K562 (cell line): ENCODE measurements around the gene NRXN3. TPM values are rescaled to one million over a fixed set of nuclear protein-coding genes. Genes with fewer than 3 reads are reported as not detected.

Experiments
- ATAC-seq: fragments of 200-7000 bp; cut with Tn5 transposase; 3 replicates; pipeline ENCODE4 v1.9.1; 2020; ENCODE audit warnings: moderate library complexity
- BruUV-seq: library from RNA; stranded (reverse); fragments of 400-500 nt; replicated peaks from 2 replicates; lab custom pipeline; 2021; lab: Mats Ljungman, UMichigan
- CTCF ChIA-PET: fragments of 300-600 bp; formaldehyde crosslinking; extraction: SDS; loops from one replicate; lab custom pipeline; 2021; ENCODE audit warnings: low intra/inter-chr PET ratio; lab: Yijun Ruan, JAX
- POLR2A ChIA-PET: fragments of 300-600, 350-650 bp; sonication (Branson Sonifier 250); formaldehyde crosslinking; extraction: SDS; loops from one replicate; lab custom pipeline; 2021; ENCODE audit warnings: antibody characterized with exemption, inconsistent platforms; lab: Yijun Ruan, JAX
- DNase-seq, 4 experiments: peaks; one replicate each; pipeline versions ENCODE4 v3.0.0 to v3.0.0-alpha.2; 2011 to 2018; ENCODE audit warnings: low spot score in 3 of 4, mixed read lengths in 3 of 4; ENCODE audit errors: extremely low read depth in 1 of 4
- FAIRE-seq: peaks from 2 replicates; lab custom pipeline; 2011; peaks lifted over from hg19 to GRCh38; lab: Jason Lieb, UNC
- H2AFZ ChIP-seq: 2 replicates; pipeline ENCODE4 v1.6.0; 2011; ENCODE audit warnings: low read depth, low read length, control low read depth, inconsistent platforms
- H3K27ac ChIP-seq: fragments of 200-600 bp; 3 replicates; pipeline ENCODE4 v1.8.0; 2011; ENCODE audit warnings: low read depth, mild to moderate bottlenecking, control low read depth, inconsistent platforms, low read length, moderate library complexity, mixed read lengths; ENCODE audit errors: extremely low read depth
- H3K27me3 ChIP-seq, 2 experiments: fragments of 300-600 bp in 1 of 2; 2 replicates in 1 of 2; 3 replicates in 1 of 2; pipeline versions ENCODE4 v1.6.0 to v1.8.0; 2011; ENCODE audit warnings: inconsistent platforms in 2 of 2, low read length in 2 of 2, mild to moderate bottlenecking in 1 of 2, mixed read lengths in 1 of 2, moderate library complexity in 1 of 2; ENCODE audit not compliant: control insufficient read depth in 2 of 2, insufficient read depth in 2 of 2
- H3K36me3 ChIP-seq: fragments of 300-600 bp; 3 replicates; pipeline ENCODE4 v1.8.0; 2011; ENCODE audit warnings: mild to moderate bottlenecking, low read length, inconsistent platforms; ENCODE audit not compliant: control insufficient read depth, insufficient read depth
- H3K4me1 ChIP-seq, 2 experiments: fragments of 200-600 bp in 1 of 2; replicated peaks in 1 of 2; 2 replicates in 1 of 2; 3 replicates in 1 of 2; pipeline versions ENCODE4 v1.5.1 to v1.8.0; 2011; ENCODE audit warnings: inconsistent platforms in 2 of 2, low read length in 2 of 2, mild to moderate bottlenecking in 1 of 2, mixed read lengths in 1 of 2, moderate library complexity in 1 of 2; ENCODE audit not compliant: control insufficient read depth in 2 of 2, insufficient read depth in 2 of 2
- H3K4me2 ChIP-seq: 2 replicates; pipeline ENCODE4 v1.6.1; 2011; ENCODE audit warnings: low read length, control low read depth, inconsistent platforms, mixed read lengths; ENCODE audit not compliant: insufficient read depth
- H3K4me3 ChIP-seq: fragments of 200-600 bp; sonication (generic), shearing (Covaris generic); 2 replicates; pipeline ENCODE4 v1.5.1; 2016; ENCODE audit warnings: control low read depth, inconsistent platforms
- H3K79me2 ChIP-seq: fragments of 200-600 bp; 3 replicates; pipeline ENCODE4 v1.8.0; 2011; ENCODE audit warnings: low read length, inconsistent platforms; ENCODE audit not compliant: control insufficient read depth, insufficient read depth
- H3K9ac ChIP-seq, 2 experiments: 2 replicates each; pipeline versions ENCODE4 v1.6.0 to v1.6.1; 2011; ENCODE audit warnings: low read depth in 2 of 2, low read length in 2 of 2, control low read depth in 1 of 2, inconsistent platforms in 1 of 2, mild to moderate bottlenecking in 1 of 2, mixed read lengths in 1 of 2; ENCODE audit not compliant: insufficient read depth in 1 of 2
- H3K9me1 ChIP-seq: one replicate; pipeline ENCODE4 v1.6.0; 2011; ENCODE audit warnings: inconsistent platforms, mild to moderate bottlenecking, low read length, moderate library complexity; ENCODE audit not compliant: control insufficient read depth, insufficient read depth
- H3K9me3 ChIP-seq: replicated peaks from 2 replicates; pipeline ENCODE4 v1.5.1; 2011; ENCODE audit warnings: low read depth, low read length, inconsistent platforms; ENCODE audit not compliant: control insufficient read depth, insufficient read depth
- H4K20me1 ChIP-seq: replicated peaks from 2 replicates; pipeline ENCODE4 v1.6.1; 2011; ENCODE audit warnings: low read length, inconsistent platforms, mixed read lengths; ENCODE audit not compliant: control insufficient read depth, insufficient read depth
- BHLHE40 ChIP-seq: IDR thresholded peaks from 2 replicates; pipeline ENCODE4 v1.6.1; 2011; ENCODE audit warnings: low read length, improper control_type of control experiment
- ESRRB ChIP-seq: fragments of 250-450 bp; sonication (Bioruptor Pico); IDR thresholded peaks from 2 replicates; pipeline ENCODE4 v1.5.0; 2020; ENCODE audit warnings: mild to moderate bottlenecking, moderate library complexity, borderline replicate concordance
- ETV6 ChIP-seq, 3 experiments: fragments of 150-350 bp in 1 of 3; sonication (generic) in 1 of 3; formaldehyde crosslinking in 1 of 3; IDR thresholded peaks; 2 replicates each; pipeline versions ENCODE4 v1.6.1 to v1.8.0; 2014 to 2022; ENCODE audit warnings: borderline replicate concordance in 2 of 3, low read depth in 2 of 3, antibody characterized with exemption in 1 of 3, low read length in 1 of 3, mild to moderate bottlenecking in 1 of 3, missing genetic modification reagents in 1 of 3
- GTF2B ChIP-seq: IDR thresholded peaks from 2 replicates; pipeline ENCODE4 v1.6.1; 2011; ENCODE audit not compliant: insufficient read length; ENCODE audit errors: extremely low read depth
- GTF2E2 ChIP-seq: fragments of 200-800 bp; sonication (Bioruptor generic); IDR thresholded peaks from 2 replicates; pipeline ENCODE4 v1.6.1; 2016; ENCODE audit warnings: missing genetic modification characterization, missing compliant biosample characterization
- KAT7 ChIP-seq: sonication (generic); formaldehyde crosslinking; IDR thresholded peaks from 2 replicates; pipeline ENCODE4 v1.8.0; 2022; ENCODE audit warnings: missing genetic modification reagents, mild to moderate bottlenecking, borderline replicate concordance
- MTA2 ChIP-seq: fragments of 450-650 bp; IDR thresholded peaks from 2 replicates; pipeline ENCODE4 v1.6.1; 2016; ENCODE audit warnings: low read depth
- NFIX ChIP-seq: fragments of 250-450 bp; sonication (Bioruptor Pico); IDR thresholded peaks from 2 replicates; pipeline ENCODE4 v1.4.0; 2020; ENCODE audit warnings: low read depth, mild to moderate bottlenecking, moderate library complexity
- PREB ChIP-seq: sonication (generic); formaldehyde crosslinking; IDR thresholded peaks from 2 replicates; pipeline ENCODE4 v1.8.1; 2023; ENCODE audit warnings: mild to moderate bottlenecking, missing genetic modification reagents
- RBM14 ChIP-seq: fragments of 200-400 bp; formaldehyde crosslinking; IDR thresholded peaks from 2 replicates; pipeline ENCODE4 v1.6.1; 2018; ENCODE audit warnings: low read depth, mild to moderate bottlenecking, low read length, moderate library complexity, borderline replicate concordance; ENCODE audit not compliant: insufficient read depth
- SMARCE1 ChIP-seq: fragments of 450-650 bp; IDR thresholded peaks from 2 replicates; pipeline ENCODE4 v1.7.1; 2016; ENCODE audit warnings: mild to moderate bottlenecking
- TBL1XR1 ChIP-seq, 2 experiments: IDR thresholded peaks; 2 replicates each; pipeline ENCODE4 v1.6.1; 2012; ENCODE audit warnings: improper control_type of control experiment in 2 of 2, low read length in 2 of 2, mild to moderate bottlenecking in 1 of 2
- TEAD2 ChIP-seq: fragments of 450-650 bp; IDR thresholded peaks from 2 replicates; pipeline ENCODE4 v1.6.1; 2016; ENCODE audit warnings: missing genetic modification characterization, control low read depth, missing compliant biosample characterization
- USF1 ChIP-seq: sonication (generic); formaldehyde crosslinking; IDR thresholded peaks from 2 replicates; pipeline ENCODE4 v1.9.0; 2022; ENCODE audit warnings: mild to moderate bottlenecking, missing genetic modification reagents
- ZBTB1 ChIP-seq: sonication (generic); formaldehyde crosslinking; IDR thresholded peaks from 2 replicates; pipeline ENCODE4 v1.8.1; 2023; ENCODE audit warnings: missing genetic modification reagents, low read depth, mild to moderate bottlenecking, borderline replicate concordance
- ZNF184 ChIP-seq: sonication (generic); formaldehyde crosslinking; IDR thresholded peaks from 2 replicates; pipeline ENCODE4 v1.5.0; 2020; ENCODE audit warnings: missing genetic modification reagents
- WGBS: fragments of 100-300 bp; shearing (Covaris generic); methylation state at CpG from one replicate; pipeline ENCODE4 v1.1.6; 2016; ENCODE audit warnings: low coverage, mixed read lengths; ENCODE audit not compliant: insufficient coverage; ENCODE audit errors: missing lambda C conversion rate; 5-methylcytosine and 5-hydroxymethylcytosine counted together
- in situ Hi-C: fragments of 300-500 bp; cut with MboI; formaldehyde crosslinking; loops from 4 replicates; pipeline ENCODE4 v1.15.0; 2018; ENCODE audit warnings: inconsistent platforms, mixed read lengths
- intact Hi-C: fragments of 100-400 bp; cut with micrococcal nuclease; formaldehyde crosslinking; loops from 2 replicates; pipeline ENCODE4 v1.14.2; 2022
- polyA plus RNA-seq, 8 experiments: library from polyadenylated mRNA; depleted of rRNA in 4 of 8; stranded (reverse) in 5 of 8; unstranded in 3 of 8; fragments of >200 nt; fragmentation: Nextera tagmentation in 2 of 8; fragmentation: Illumina TruSeq in 1 of 8; extraction: Ambion mirVana in 2 of 8; extraction: Trizol in 1 of 8; gene quantifications; 2 replicates each; pipeline versions ENCODE4 v1.2.1 to v1.2.3, GENCODE V29; 2011 to 2014; ENCODE audit warnings: inconsistent platforms in 1 of 8, missing spikeins in 1 of 8
- total RNA-seq, 7 experiments: library from RNA; depleted of rRNA in 6 of 7; stranded (reverse); fragments of >200 nt in 6 of 7; fragmentation: Illumina TruSeq in 2 of 7; extraction: Trizol in 2 of 7; gene quantifications; 2 replicates each; pipeline versions ENCODE4 v1.2.1 to v1.2.3, GENCODE V29; 2011 to 2021; ENCODE audit warnings: low replicate concordance in 1 of 7

Gene NRXN3
- total and polyA plus RNA-seq, 9 of the 15 experiments (the other 6 are each of a cell fraction or from before 2014, with no cell fraction given), result 0.09 TPM; not detected in 8

- in situ Hi-C loops, result no loop called here
- Histone ChIP-seq H3K9me3 (no peaks in the 10 kb centered on the region), H2AFZ (no peak overlapping the region), H3K4me2 (no peak overlapping the region), H3K9ac (no peak overlapping the region), H3K9me1 (no peaks in the 10 kb centered on the region), H3K4me3 (no peak overlapping the region), H3K79me2 (no peaks in the 10 kb centered on the region), H3K36me3 (no peaks in the 10 kb centered on the region), H3K4me1 (no peaks in the 10 kb centered on the region), H4K20me1 (no peaks in the 10 kb centered on the region), H3K27me3 (no peaks in the 10 kb centered on the region), H3K27ac (no peak overlapping the region)
- no peak for DNase-seq
- ChIA-PET POLR2A (no interaction called here), CTCF (no interaction called here)
- TF ChIP-seq ZNF184 (CRISPR knock-in tag), result no peak
- no peak for TF ChIP-seq TEAD2 (tag)
- no peak for TF ChIP-seq ESRRB (CRISPR knock-in tag)
- no peak for TF ChIP-seq RBM14
- no peak for TF ChIP-seq ZBTB1 (CRISPR knock-in tag)
- TF ChIP-seq BHLHE40, result no peak
- TF ChIP-seq KAT7, result no peak
- TF ChIP-seq PREB (CRISPR knock-in tag), result no peak
- TF ChIP-seq GTF2B, result no peak
- no peak for TF ChIP-seq GTF2E2 (tag)
- no peak for TF ChIP-seq USF1 (CRISPR knock-in tag)
- TF ChIP-seq ETV6 (IDR thresholded peaks at IDR 0.05; ENCODE audit: borderline replicate concordance in 1 of 2, low read depth in 2 of 2, low read length in 1 of 2), result no peak
- TF ChIP-seq ETV6 (CRISPR knock-in tag; IDR thresholded peaks at IDR 0.05; ENCODE audit: borderline replicate concordance), result no peak
- TF ChIP-seq TBL1XR1 (IDR thresholded peaks at IDR 0.05; ENCODE audit: low read length in 2 of 2), result no peak
- no peak for TF ChIP-seq MTA2
- no peak for TF ChIP-seq NFIX (CRISPR knock-in tag)
- TF ChIP-seq SMARCE1, result no peak
- no peak for ATAC-seq
- no TSS peak for BruUV-seq
- 0% methylated on average over 1 of the region's 1 CpG for WGBS
- intact Hi-C loops, result no loop called here
- FAIRE-seq, result no peak
Measured at GRCh38 chr14:78653173-78653572, 483.0 kb downstream of the NRXN3 start.
